SW 1271 (cell line): Measurements from ENCODE around the gene SLBP.
"Not testable (repeated sequence)": the region's sequence is repeated elsewhere in the genome, so short reads cannot be mapped to it uniquely, and the experiment has no call there.

ENCODE experiments used
- DNase-seq, 2 experiments: peaks; one replicate each; lab custom pipeline; 2025; lab: John Stamatoyannopoulos, UW

Gene SLBP

GRCh38 chr4:1675802-1676137, 36.3 kb downstream of the SLBP start:
- no peak for DNase-seq

- no peak for DNase-seq
These were observed 36.9 kb downstream of the SLBP start for GRCh38 chr4:1675136-1675801.

GRCh38 chr4:1674682-1675081, 37.4 kb downstream of the SLBP start:
- DNase-seq: no peak

- no peak for DNase-seq
These were observed 38.4 kb downstream of the SLBP start for GRCh38 chr4:1673671-1674070.

- not testable (repeated sequence) for DNase-seq
These were observed 41.1 kb downstream of the SLBP start for GRCh38 chr4:1671011-1671410.

GRCh38 chr4:1670279-1670678, 41.8 kb downstream of the SLBP start:
- DNase-seq: no peak

GRCh38 chr4:1669850-1670249, 42.3 kb downstream of the SLBP start:
- DNase-seq: no peak

GRCh38 chr4:1669270-1669669, 42.8 kb downstream of the SLBP start:
- DNase-seq: no peak

- DNase-seq: no peak
These were observed 43.7 kb downstream of the SLBP start for GRCh38 chr4:1668488-1668840.

GRCh38 chr4:1667273-1667672, 44.8 kb downstream of the SLBP start:
- no peak for DNase-seq

- DNase-seq: no peak
These were observed 45.7 kb downstream of the SLBP start for GRCh38 chr4:1666391-1666790.

- DNase-seq: no peak
These were observed 48.0 kb downstream of the SLBP start for GRCh38 chr4:1664141-1664540.

- DNase-seq: no peak
These were observed 48.6 kb downstream of the SLBP start for GRCh38 chr4:1663549-1663948.

- DNase-seq: no peak
These were observed 50.4 kb downstream of the SLBP start for GRCh38 chr4:1661695-1662094.

- no peak for DNase-seq
These were observed 51.0 kb downstream of the SLBP start for GRCh38 chr4:1660948-1661677.

GRCh38 chr4:1659104-1660043, 52.7 kb downstream of the SLBP start:
- no peak for DNase-seq

GRCh38 chr4:1658581-1658980, 53.5 kb downstream of the SLBP start:
- DNase-seq: no peak

GRCh38 chr4:1658146-1658545, 54.0 kb downstream of the SLBP start:
- DNase-seq: no peak

- DNase-seq: no peak
These were observed 55.1 kb downstream of the SLBP start for GRCh38 chr4:1656986-1657385.

- DNase-seq: no peak
These were observed 56.0 kb downstream of the SLBP start for GRCh38 chr4:1656132-1656531.

- DNase-seq: no peak
These were observed 56.4 kb downstream of the SLBP start for GRCh38 chr4:1655676-1656075.

GRCh38 chr4:1655081-1655480, 57.0 kb downstream of the SLBP start:
- no peak for DNase-seq
